GM12892 (cell line): ENCODE results near the gene LRRC3C.

Source experiments
- POLR2A ChIP-seq: IDR thresholded peaks from 2 replicates; pipeline ENCODE4 v1.6.1; 2011; ENCODE audit warnings: low read depth, low read length, control low read depth
- POLR2AphosphoS5 ChIP-seq: IDR thresholded peaks from 2 replicates; pipeline ENCODE4 v1.6.1; 2011; ENCODE audit warnings: low read depth, low read length, control low read depth

- no peak for TF ChIP-seq POLR2AphosphoS5
- TF ChIP-seq POLR2A: no peak
These were observed 33.1 kb downstream of the LRRC3C start for GRCh38 chr17:39960524-39961041.
